ENCODE results near the gene GPR137C.

GPR137C gene

GRCh38 chr14:52678591-52678990, 126.0 kb downstream of the GPR137C start:
- no peak for DNase-seq (ENCODE audit: low read depth, low spot score)

- DNase-seq (ENCODE audit: low read depth, low spot score), result no peak
Observed at GRCh38 chr14:52683985-52684520, 131.4 kb downstream of the GPR137C start.

- DNase-seq (ENCODE audit: low read depth, low spot score), result no peak
Observed at GRCh38 chr14:52686176-52686575, 133.5 kb downstream of the GPR137C start.

Measured in activated naive CD8-positive, alpha-beta T cell treated with anti-CD3 and anti-CD28 coated beads, Interleukin-2, amount 50 U/mL, for 16 hours (primary cell).